HepG2 (cell line): Measurements from ENCODE around the gene C20orf144. TPM values are rescaled to one million over a fixed set of nuclear protein-coding genes. Genes with fewer than 3 reads are reported as not detected.

Source experiments
- EP300 ChIP-seq, 3 experiments: sonication (generic) in 1 of 3; formaldehyde crosslinking in 1 of 3; IDR thresholded peaks; 2 replicates each; pipeline versions ENCODE4 v1.5.1 to v1.6.1; 2011 to 2020; ENCODE audit warnings: low read depth in 2 of 3, low read length in 2 of 3, borderline replicate concordance in 1 of 3, improper control_type of control experiment in 1 of 3, mild to moderate bottlenecking in 1 of 3, missing genetic modification reagents in 1 of 3, moderate library complexity in 1 of 3
- FOXK2 ChIP-seq: fragments of 450-650 bp; IDR thresholded peaks from 2 replicates; pipeline ENCODE4 v1.6.1; 2016
- GLMP ChIP-seq: sonication (generic); formaldehyde crosslinking; IDR thresholded peaks from 2 replicates; pipeline ENCODE4 v1.9.0; 2021; ENCODE audit warnings: missing genetic modification reagents, mild to moderate bottlenecking, borderline replicate concordance
- GMEB2 ChIP-seq: IDR thresholded peaks from 2 replicates; pipeline ENCODE4 v1.6.1; 2016; ENCODE audit warnings: missing biosample characterization, missing genetic modification reagents, low read depth
- NFRKB ChIP-seq: fragments of 450-650 bp; IDR thresholded peaks from 2 replicates; pipeline ENCODE4 v1.6.1; 2017
- PLRG1 ChIP-seq: fragments of 450-650 bp; conservative IDR thresholded peaks from 2 replicates; pipeline ENCODE4 v1.6.1; 2016
- SP140L ChIP-seq: sonication (generic); formaldehyde crosslinking; IDR thresholded peaks from 2 replicates; pipeline ENCODE4 v1.4.0; 2020; ENCODE audit warnings: missing genetic modification reagents, borderline replicate concordance
- TERF1 ChIP-seq: sonication (generic); formaldehyde crosslinking; IDR thresholded peaks from 2 replicates; pipeline ENCODE4 v1.8.0; 2022; ENCODE audit warnings: mild to moderate bottlenecking, missing genetic modification reagents, moderate library complexity
- UBTF ChIP-seq: sonication (generic); formaldehyde crosslinking; IDR thresholded peaks from 2 replicates; pipeline ENCODE4 v1.4.0; 2020; ENCODE audit warnings: mild to moderate bottlenecking, missing genetic modification reagents
- ZFP37 ChIP-seq: sonication (generic); formaldehyde crosslinking; IDR thresholded peaks from 2 replicates; pipeline ENCODE4 v1.4.0; 2020; ENCODE audit warnings: missing genetic modification reagents, borderline replicate concordance
- ZIK1 ChIP-seq: sonication (generic); formaldehyde crosslinking; IDR thresholded peaks from 2 replicates; pipeline ENCODE4 v1.5.0; 2020; ENCODE audit warnings: mild to moderate bottlenecking, low read depth, missing genetic modification reagents, borderline replicate concordance
- ZMAT3 ChIP-seq: sonication (generic); formaldehyde crosslinking; conservative IDR thresholded peaks from 2 replicates; pipeline ENCODE4 v1.7.0; 2021; ENCODE audit warnings: missing genetic modification reagents
- ZNF235 ChIP-seq: sonication (generic); formaldehyde crosslinking; IDR thresholded peaks from 2 replicates; pipeline ENCODE4 v1.8.1; 2023; ENCODE audit warnings: mild to moderate bottlenecking, missing genetic modification reagents, borderline replicate concordance
- ZNF33B ChIP-seq: sonication (generic); formaldehyde crosslinking; IDR thresholded peaks from 2 replicates; pipeline ENCODE4 v1.5.1; 2020; ENCODE audit warnings: mild to moderate bottlenecking, missing genetic modification reagents
- ZNF362 ChIP-seq: sonication (generic); formaldehyde crosslinking; IDR thresholded peaks from 2 replicates; pipeline ENCODE4 v1.4.0; 2020; ENCODE audit warnings: missing genetic modification reagents, mild to moderate bottlenecking, borderline replicate concordance
- ZNF639 ChIP-seq: conservative IDR thresholded peaks from 2 replicates; pipeline ENCODE4 v1.6.1; 2018; ENCODE audit warnings: missing genetic modification reagents
- ZNF770 ChIP-seq: sonication (generic); formaldehyde crosslinking; IDR thresholded peaks from 2 replicates; pipeline ENCODE4 v1.5.0; 2020; ENCODE audit warnings: mild to moderate bottlenecking, missing genetic modification reagents
- ZNF878 ChIP-seq: sonication (generic); formaldehyde crosslinking; IDR thresholded peaks from 2 replicates; pipeline ENCODE4 v1.8.1; 2023; ENCODE audit warnings: mild to moderate bottlenecking, missing genetic modification reagents, moderate library complexity
- polyA plus RNA-seq, 8 experiments: library from polyadenylated mRNA; depleted of rRNA in 3 of 8; stranded (reverse) in 7 of 8; unstranded in 1 of 8; fragments of >200 nt; fragmentation: Illumina TruSeq in 4 of 8; extraction: Trizol in 4 of 8; gene quantifications; 2 replicates each; pipeline versions ENCODE4 v1.2.1 to v1.2.3, GENCODE V29; 2011 to 2016; ENCODE audit warnings: low read depth in 4 of 8, missing spikeins in 1 of 8, mixed read lengths in 1 of 8; ENCODE audit not compliant: insufficient read depth in 1 of 8
- total RNA-seq, 5 experiments: library from RNA; depleted of rRNA; stranded (reverse); fragments of >200 nt; fragmentation: Illumina TruSeq; extraction: Trizol; gene quantifications; 2 replicates each; pipeline ENCODE4 v1.2.3, GENCODE V29; 2016; ENCODE audit warnings: low read depth in 1 of 5

C20orf144 gene
- total and polyA plus RNA-seq, 2 of the 13 experiments (the other 11 are each of a cell fraction or from before 2014, with no cell fraction given), result 0.09 to 0.16 TPM

- no peak for TF ChIP-seq TERF1
- TF ChIP-seq NFRKB, result no peak
- no peak for TF ChIP-seq ZMAT3 (CRISPR knock-in tag)
- TF ChIP-seq ZNF235, result no peak
- TF ChIP-seq FOXK2, result no peak
- TF ChIP-seq UBTF (CRISPR knock-in tag), result no peak
- TF ChIP-seq ZIK1, result no peak
- TF ChIP-seq SP140L (CRISPR knock-in tag), result no peak
- no peak for TF ChIP-seq ZNF770 (CRISPR knock-in tag)
- TF ChIP-seq PLRG1, result no peak
- TF ChIP-seq ZNF362 (CRISPR knock-in tag), result peak; percentile 51; the same call in 1 of the 2 replicates
- 0 out of 2 replicates have a peak, but pooled peaks have one; percentile 38 for TF ChIP-seq ZNF33B (CRISPR knock-in tag)
- TF ChIP-seq ZNF639, result 0 out of 2 replicates have a peak, but pooled peaks have one; percentile 31
- no peak for TF ChIP-seq ZFP37
- TF ChIP-seq GLMP, result no peak
- TF ChIP-seq GMEB2, result no peak
- no peak for TF ChIP-seq ZNF878 (CRISPR knock-in tag)
- peak in 1 of 2 experiments; percentile 77; a peak in 1 of 4 replicates for TF ChIP-seq EP300 (IDR thresholded peaks at IDR 0.05; ENCODE audit: low read depth in 2 of 2, low read length in 2 of 2)
- peak; percentile 91 for TF ChIP-seq EP300 (CRISPR knock-in tag; IDR thresholded peaks at IDR 0.05; ENCODE audit: borderline replicate concordance)
Measured at GRCh38 chr20:33688938-33689424, 26.9 kb downstream of the C20orf144 start (continued).
